Stomach smooth muscle (tissue), 2 donors: ENCODE measurements around the gene MGAT4A.
"Not testable (repeated sequence)": the region's sequence is repeated elsewhere in the genome, so short reads cannot be mapped to it uniquely, and the experiment has no call there.

ENCODE experiments used
- H3K27ac ChIP-seq: one replicate; pipeline ENCODE4 v1.7.0; 2013; ENCODE audit warnings: mild to moderate bottlenecking, low read length, inconsistent platforms
- H3K27me3 ChIP-seq, 2 donors: one replicate each; pipeline ENCODE4 v1.7.0; 2013; ENCODE audit warnings: low read length in 2 of 2; ENCODE audit not compliant: insufficient read depth in 2 of 2, control insufficient read depth in 1 of 2
- H3K36me3 ChIP-seq, 2 donors: one replicate each; pipeline ENCODE4 v1.7.0; 2013; ENCODE audit warnings: low read length in 2 of 2; ENCODE audit not compliant: control insufficient read depth in 2 of 2, insufficient read depth in 2 of 2
- H3K4me1 ChIP-seq: one replicate; pipeline ENCODE4 v1.7.0; 2013; ENCODE audit warnings: low read length; ENCODE audit not compliant: control insufficient read depth, insufficient read depth
- H3K4me3 ChIP-seq, 2 donors: one replicate each; pipeline ENCODE4 v1.7.0; 2013; ENCODE audit warnings: low read length in 2 of 2
- H3K9ac ChIP-seq, 2 donors: one replicate each; pipeline ENCODE4 v1.7.0; 2013; ENCODE audit warnings: low read length in 2 of 2, mild to moderate bottlenecking in 1 of 2
- H3K9me3 ChIP-seq, 2 donors: one replicate each; pipeline ENCODE4 v1.7.0; 2013; ENCODE audit warnings: low read length in 2 of 2; ENCODE audit not compliant: control insufficient read depth in 2 of 2
- donor health status: healthy.
- donor health status: Pancreatic carcinoma.

The MGAT4A gene

DNA sequence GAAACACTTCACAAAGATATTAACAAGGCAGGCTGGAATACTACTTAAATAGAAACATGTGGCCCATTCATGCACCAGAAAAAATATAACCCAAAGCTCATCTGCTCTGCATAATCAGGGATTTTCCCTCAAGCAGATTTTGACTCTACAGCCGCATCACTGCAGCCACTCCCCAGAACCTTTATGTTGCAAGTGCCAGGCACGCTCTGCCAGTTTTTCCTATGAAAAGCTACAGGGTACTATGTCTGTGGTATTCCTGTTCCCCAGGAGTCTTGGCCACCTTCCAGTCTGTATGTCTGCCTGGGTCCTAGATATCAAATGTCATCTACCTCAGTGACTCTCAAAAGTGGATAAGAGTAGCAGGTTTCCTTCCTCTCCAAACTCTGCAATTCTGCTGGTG is 126.4 kb downstream of the MGAT4A start:
- Histone ChIP-seq H3K4me3 (no peak overlapping the region), H3K9ac (no peak overlapping the region), H3K27ac (no peak overlapping the region), H3K36me3 (peaks cover 6 to 20% of the 10 kb centered on the region in 2 donors), H3K9me3 (no peaks in the 10 kb centered on the region), H3K4me1 (peaks cover 25% of the 10 kb centered on the region), H3K27me3 (no peaks in the 10 kb centered on the region)

DNA sequence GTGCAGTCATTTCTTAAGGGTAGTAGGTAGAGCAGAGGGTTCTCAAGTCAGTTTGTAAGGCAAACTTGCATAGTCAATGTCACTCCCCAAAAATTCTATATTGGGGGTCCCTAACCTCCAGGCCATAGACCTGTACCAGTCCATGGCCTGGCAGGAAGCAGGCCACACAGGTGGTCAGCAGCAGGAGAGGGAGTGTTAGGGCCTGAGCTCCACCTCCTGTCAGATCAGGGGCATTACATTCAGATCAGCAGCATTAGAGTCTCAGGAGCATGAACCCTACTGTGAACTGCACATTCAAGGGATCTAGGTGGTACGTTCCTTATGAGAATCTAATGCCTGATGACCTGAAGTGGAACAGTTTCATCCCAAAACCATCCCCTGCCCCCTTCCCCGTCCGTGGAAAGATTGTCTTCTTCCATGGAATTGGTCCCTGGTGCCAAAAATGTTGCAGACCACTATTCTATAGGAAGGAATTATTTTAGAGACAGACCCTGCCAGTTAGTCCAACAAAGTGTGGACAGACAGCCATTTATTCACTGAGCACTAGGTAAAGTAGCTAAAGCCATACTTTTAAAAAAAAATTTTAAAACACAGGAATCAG is 129.3 kb downstream of the MGAT4A start:
- Histone ChIP-seq H3K27me3 (no peaks in the 10 kb centered on the region), H3K27ac (no peak overlapping the region), H3K4me3 (no peak overlapping the region), H3K9me3 (no peaks in the 10 kb centered on the region), H3K36me3 (peaks cover 8 to 30% of the 10 kb centered on the region in 2 donors), H3K4me1 (peaks cover 10% of the 10 kb centered on the region), H3K9ac (no peak overlapping the region)

DNA sequence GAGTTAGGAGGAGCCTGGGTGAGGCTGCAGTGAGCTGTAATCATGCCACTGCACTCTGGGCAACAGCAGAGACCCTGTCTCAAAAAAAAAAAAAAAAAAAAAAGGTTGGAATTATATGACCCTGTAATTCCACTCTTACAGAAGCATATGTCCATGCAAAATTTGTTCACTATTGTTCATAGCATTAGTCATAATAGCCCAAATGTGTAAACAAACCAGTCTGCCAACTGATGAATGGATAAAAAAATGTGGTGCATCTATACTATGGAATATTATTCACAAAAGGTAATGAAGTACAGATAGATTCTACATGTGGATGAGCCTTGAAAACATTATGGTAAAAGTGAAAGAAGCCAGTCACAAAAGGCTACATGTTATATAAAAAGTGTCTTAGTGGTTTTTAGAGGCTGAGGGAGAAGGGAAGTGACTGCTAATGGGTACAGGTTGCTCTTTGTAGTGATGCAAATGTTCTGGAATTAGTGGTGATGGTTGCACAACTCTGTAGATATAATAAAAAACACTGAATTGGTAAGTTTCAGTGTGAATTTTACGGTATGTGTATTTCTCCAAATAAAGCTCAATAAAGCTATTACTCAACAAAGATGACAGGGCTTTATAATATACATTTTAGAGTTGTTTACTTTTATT is 132.0 kb downstream of the MGAT4A start:
- H3K27me3 ChIP-seq = no peaks in the 10 kb centered on the region
- no peaks in the 10 kb centered on the region for H3K9me3 ChIP-seq
- H3K4me1 ChIP-seq = no peaks in the 10 kb centered on the region
- H3K4me3 ChIP-seq = no peak overlapping the region
- H3K36me3 ChIP-seq = peaks cover 9 to 30% of the 10 kb centered on the region in 2 donors
- H3K9ac ChIP-seq = no peak overlapping the region
- no peak overlapping the region for H3K27ac ChIP-seq

DNA sequence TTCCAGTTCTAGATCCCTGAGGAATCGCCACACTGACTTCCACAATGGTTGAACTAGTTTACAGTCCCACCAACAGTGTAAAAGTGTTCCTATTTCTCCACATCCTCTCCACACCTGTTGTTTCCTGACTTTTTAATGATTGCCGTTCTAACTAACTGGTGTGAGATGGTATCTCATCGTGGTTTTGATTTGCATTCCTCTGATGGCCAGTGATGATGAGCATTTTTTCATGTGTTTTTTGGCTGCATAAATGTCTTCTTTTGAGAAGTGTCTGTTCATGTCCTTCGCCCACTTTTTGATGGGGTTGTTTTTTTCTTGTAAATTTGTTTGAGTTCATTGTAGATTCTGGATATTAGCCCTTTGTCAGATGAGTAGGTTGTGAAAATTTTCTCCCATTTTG is 136.3 kb downstream of the MGAT4A start:
- peaks cover 19 to 20% of the 10 kb centered on the region in 2 donors for H3K36me3 ChIP-seq
- not testable (repeated sequence) for H3K4me1 ChIP-seq, H3K9me3 ChIP-seq, H3K27me3 ChIP-seq, H3K9ac ChIP-seq, H3K27ac ChIP-seq, H3K4me3 ChIP-seq

DNA sequence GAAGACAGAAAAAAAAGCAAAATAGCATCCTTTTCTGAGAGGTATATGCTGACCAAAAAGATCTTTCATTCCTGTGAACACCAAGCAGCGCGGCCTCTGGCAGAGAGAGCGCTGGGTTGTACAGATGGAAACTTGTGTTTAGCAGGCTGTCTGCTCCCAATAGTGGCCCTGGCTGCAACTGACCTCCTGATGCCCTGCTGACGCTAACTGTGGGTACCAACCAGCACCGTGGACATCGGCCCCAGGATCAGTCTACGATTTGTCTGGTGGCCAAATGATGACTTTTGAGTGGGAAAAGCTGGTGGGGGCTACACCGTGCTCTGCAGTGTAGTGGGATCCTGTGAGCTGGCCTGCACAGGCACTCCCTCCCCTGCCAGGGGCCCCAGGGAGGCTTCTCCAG is 138.4 kb downstream of the MGAT4A start:
- Histone ChIP-seq H3K4me3 (no peak overlapping the region), H3K9me3 (no peaks in the 10 kb centered on the region), H3K9ac (no peak overlapping the region), H3K4me1 (no peaks in the 10 kb centered on the region), H3K27ac (no peak overlapping the region), H3K27me3 (no peaks in the 10 kb centered on the region), H3K36me3 (peaks cover 11 to 18% of the 10 kb centered on the region in 2 donors)

DNA sequence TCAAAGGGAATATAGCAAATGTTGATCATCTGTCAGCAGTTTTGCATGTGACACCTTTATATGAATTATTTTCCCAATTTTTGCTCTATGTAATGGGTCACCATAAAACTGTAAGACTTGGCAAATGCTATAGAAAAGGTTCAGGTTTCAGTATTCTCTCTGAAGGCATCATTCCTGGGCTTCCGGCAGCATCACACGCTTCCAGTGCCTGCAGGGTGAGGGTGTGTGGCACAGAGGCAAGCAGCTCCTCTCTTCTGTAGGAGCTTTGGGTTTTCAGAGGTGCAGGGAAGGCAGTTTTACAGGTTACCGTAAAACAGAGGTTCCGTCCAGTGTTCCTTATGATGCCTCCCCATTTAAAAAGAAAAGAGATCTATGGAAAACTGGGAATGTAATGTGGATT is 141.4 kb downstream of the MGAT4A start:
- H3K9me3 ChIP-seq = no peaks in the 10 kb centered on the region
- no peaks in the 10 kb centered on the region for H3K27me3 ChIP-seq
- H3K36me3 ChIP-seq = peaks cover 14 to 21% of the 10 kb centered on the region in 2 donors
- no peaks in the 10 kb centered on the region for H3K4me1 ChIP-seq
- H3K27ac ChIP-seq = no peak overlapping the region
- H3K4me3 ChIP-seq = no peak overlapping the region
- no peak overlapping the region for H3K9ac ChIP-seq

DNA sequence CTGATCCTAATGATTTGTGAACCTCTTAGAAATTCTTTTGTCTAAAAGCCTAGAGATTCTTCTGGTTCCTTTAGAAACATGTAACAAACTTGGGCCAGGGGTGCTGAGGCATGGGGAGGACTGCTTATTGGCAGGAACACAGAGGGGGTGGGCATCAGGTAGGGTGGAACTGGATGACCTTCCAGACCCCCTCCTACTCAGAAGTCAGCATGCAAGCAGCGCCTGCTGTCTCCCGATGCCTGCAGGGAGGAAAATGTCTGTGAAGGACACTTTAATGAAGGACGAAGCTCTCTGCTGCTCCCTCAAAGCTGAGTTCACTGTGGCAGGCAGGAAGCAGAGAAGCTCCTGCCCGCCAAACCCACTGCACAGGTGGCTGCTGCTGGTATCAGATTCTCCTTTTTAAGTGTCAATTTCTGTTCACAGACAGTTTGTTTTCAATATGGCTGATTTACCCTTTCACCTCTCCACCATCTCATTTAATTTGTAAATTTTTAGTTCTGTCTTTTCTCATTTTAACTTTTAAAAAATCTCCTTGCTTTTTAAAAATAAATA is 142.0 kb downstream of the MGAT4A start:
- Histone ChIP-seq H3K4me3 (no peak overlapping the region), H3K9me3 (no peaks in the 10 kb centered on the region), H3K9ac (no peak overlapping the region), H3K36me3 (peaks cover 19 to 25% of the 10 kb centered on the region in 2 donors), H3K27ac (no peak overlapping the region), H3K4me1 (no peaks in the 10 kb centered on the region), H3K27me3 (no peaks in the 10 kb centered on the region)

DNA sequence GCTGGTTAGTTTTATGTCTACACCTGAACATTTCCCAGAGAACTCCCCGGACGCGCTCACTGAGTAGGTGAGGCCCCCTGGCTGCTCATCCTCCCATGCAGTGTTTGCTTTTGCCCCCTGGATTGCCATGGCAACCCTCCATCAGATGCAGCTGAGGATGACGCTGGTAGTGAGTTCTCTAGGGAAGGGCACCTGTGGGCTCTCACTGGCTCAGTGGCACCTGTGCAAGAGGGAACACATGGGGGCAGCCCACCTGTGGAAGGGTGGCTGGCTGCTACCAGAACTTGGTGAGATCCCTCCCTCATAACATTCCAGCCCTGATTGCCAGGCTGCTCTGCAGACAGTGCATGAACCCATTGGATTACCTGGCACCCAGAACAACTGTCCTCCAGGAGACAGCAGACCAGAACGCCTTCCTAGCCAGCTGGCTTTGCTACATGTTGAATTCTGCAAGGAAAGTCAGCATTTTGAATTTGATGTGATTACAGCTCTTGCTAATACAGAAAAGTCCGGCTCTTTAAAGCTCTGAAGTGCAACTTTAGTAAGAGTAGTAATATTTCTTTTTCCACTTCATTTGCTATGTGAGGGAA is 144.3 kb downstream of the MGAT4A start:
- no peak overlapping the region for H3K27ac ChIP-seq
- no peak overlapping the region for H3K9ac ChIP-seq
- H3K9me3 ChIP-seq = no peaks in the 10 kb centered on the region
- no peaks in the 10 kb centered on the region for H3K27me3 ChIP-seq
- H3K4me1 ChIP-seq = no peaks in the 10 kb centered on the region
- H3K36me3 ChIP-seq = peaks cover 27 to 28% of the 10 kb centered on the region in 2 donors
- no peak overlapping the region for H3K4me3 ChIP-seq

DNA sequence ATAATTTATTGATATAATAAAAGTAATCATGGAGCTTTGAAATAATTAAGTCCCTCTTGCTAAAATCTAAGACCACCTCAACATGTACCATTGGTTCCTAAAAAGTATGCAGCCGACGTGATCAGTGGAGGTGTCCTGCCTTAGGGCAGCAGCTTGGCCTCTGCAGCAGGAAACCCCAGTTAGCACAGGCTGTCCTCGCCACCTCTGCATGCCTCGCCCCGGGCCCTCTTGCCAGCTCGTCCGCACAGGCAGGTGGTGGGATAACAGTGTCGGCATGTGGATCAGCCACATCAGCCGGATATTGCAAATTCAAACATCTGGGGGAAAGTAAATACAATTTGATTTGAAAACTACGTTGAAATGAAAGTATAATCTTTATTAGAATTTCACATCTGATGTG is 145.5 kb downstream of the MGAT4A start:
- no peak overlapping the region for H3K9ac ChIP-seq
- H3K27me3 ChIP-seq = no peaks in the 10 kb centered on the region
- H3K4me1 ChIP-seq = no peaks in the 10 kb centered on the region
- H3K36me3 ChIP-seq = peaks cover 19 to 24% of the 10 kb centered on the region in 2 donors
- no peak overlapping the region for H3K4me3 ChIP-seq
- H3K9me3 ChIP-seq = no peaks in the 10 kb centered on the region
- H3K27ac ChIP-seq = no peak overlapping the region

DNA sequence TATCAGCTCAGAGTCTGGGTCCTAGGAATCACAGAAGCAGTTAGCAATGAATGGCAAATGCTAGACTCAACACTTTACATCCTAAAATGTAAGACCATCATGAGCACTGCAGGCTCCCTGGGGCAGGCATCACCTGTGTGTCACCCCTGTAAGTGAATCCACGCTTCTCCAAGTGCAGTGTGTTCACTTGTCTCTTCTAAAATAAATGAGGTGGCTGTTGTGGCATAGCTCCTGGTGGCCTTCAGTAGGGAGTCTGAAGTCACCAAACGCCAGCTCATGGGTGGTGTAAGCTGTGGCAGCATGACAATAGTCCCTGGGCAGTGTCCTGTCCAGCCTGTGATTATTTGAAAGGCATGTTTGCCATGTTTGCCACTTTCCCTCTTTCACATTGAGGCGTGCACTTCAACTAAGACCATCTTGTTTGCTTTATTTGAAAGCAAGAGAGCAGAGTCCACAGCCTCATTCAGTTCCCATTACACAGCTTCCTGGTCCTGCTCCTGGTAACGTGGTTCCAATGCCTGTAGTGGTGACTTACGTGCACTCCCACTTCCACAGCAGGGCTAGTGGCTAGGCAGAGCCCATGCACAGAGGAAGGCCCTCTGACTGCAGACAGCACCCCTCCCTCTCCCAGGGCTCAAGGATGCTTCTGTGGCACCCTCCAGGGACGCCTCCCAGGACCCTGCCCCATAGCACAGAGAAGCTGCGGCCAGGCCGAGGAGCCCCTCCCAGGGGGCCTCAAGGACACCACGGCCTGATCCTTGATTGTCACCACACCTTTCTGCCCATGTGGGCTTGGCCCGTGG is 146.9 kb downstream of the MGAT4A start:
- Histone ChIP-seq H3K27me3 (no peaks in the 10 kb centered on the region), H3K4me3 (no peak overlapping the region), H3K4me1 (no peaks in the 10 kb centered on the region), H3K36me3 (peaks cover 16 to 22% of the 10 kb centered on the region in 2 donors), H3K9me3 (no peaks in the 10 kb centered on the region), H3K9ac (no peak overlapping the region), H3K27ac (no peak overlapping the region)
